ENCODE measurements around the gene GAS7.

Gene GAS7

DNA sequence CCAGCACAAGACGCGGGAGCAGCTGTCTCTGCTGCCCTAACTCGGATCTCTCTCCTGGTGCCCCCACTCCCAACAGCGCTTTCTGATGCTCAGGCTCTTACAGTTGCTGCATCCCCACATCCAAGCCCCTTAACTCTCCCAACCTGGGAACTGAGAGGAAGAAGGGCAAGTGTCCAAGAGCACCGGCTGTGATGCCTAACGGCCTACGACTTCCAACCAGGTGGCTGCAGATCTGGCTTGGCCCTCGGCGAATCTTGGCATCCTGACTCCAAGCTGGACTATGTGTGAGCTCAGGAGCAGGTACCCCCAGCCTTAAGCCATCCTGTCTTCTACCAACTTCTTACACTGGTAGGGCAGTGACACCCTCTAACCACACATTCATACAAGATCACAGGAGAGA is 255.1 kb downstream of the GAS7 start:
- no peak overlapping the region for H3K4me3 ChIP-seq (ENCODE audit: low read depth, low read length)
- TF ChIP-seq, protein P1, sequence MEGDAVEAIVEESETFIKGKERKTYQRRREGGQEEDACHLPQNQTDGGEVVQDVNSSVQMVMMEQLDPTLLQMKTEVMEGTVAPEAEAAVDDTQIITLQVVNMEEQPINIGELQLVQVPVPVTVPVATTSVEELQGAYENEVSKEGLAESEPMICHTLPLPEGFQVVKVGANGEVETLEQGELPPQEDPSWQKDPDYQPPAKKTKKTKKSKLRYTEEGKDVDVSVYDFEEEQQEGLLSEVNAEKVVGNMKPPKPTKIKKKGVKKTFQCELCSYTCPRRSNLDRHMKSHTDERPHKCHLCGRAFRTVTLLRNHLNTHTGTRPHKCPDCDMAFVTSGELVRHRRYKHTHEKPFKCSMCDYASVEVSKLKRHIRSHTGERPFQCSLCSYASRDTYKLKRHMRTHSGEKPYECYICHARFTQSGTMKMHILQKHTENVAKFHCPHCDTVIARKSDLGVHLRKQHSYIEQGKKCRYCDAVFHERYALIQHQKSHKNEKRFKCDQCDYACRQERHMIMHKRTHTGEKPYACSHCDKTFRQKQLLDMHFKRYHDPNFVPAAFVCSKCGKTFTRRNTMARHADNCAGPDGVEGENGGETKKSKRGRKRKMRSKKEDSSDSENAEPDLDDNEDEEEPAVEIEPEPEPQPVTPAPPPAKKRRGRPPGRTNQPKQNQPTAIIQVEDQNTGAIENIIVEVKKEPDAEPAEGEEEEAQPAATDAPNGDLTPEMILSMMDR (IDR thresholded peaks at IDR 0.05; ENCODE audit: low read depth, low read length), result no peak

DNA sequence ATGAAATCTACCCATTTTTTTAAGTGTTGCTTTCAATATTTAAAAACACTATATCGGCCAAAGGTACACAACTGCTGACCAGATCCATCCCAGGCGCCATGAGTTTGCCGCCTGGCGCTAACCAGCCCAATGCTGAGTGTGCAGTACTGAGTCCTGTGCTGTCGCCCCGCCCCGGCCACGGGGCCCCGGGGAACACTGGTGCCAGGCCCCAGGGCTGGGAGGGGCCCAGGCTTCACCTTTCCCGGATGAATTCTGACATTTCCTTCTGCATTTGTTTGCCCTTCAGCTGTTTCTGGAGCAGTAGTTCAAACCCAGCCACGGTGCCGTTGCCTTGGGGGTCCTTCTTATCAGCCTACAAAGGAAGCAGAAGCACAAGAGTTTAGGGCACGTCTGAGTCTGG is 255.5 kb downstream of the GAS7 start:
- TF ChIP-seq, protein P1 (IDR thresholded peaks at IDR 0.05; ENCODE audit: low read depth, low read length), result no peak

DNA sequence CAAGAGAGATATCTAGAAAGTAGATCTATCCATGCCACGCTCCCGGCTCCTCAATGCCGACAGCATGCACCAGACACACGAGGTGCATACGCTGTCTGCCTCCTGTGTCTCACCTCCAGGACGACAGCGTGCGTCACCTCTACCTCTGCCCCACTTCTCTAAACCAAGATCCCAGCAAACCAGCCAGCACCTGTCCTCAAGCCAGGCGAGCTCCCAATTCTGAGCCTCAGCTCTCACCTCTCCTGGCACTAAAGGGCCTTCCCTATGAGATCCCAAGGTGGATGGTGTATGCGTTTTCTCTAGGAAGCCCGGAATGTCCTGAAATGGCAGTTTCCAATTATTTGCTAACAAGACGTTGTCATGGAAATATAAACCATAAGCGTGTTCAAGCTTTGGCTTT is 257.1 kb downstream of the GAS7 start:
- H3K4me3 ChIP-seq (ENCODE audit: low read depth, low read length), result no peak overlapping the region
- TF ChIP-seq, protein P1 (IDR thresholded peaks at IDR 0.05; ENCODE audit: low read depth, low read length), result no peak

More for the DNA sequence above, 255.5 kb downstream of the GAS7 start:
- H3K4me3 ChIP-seq (ENCODE audit: low read depth, low read length), result no peak overlapping the region

DNA sequence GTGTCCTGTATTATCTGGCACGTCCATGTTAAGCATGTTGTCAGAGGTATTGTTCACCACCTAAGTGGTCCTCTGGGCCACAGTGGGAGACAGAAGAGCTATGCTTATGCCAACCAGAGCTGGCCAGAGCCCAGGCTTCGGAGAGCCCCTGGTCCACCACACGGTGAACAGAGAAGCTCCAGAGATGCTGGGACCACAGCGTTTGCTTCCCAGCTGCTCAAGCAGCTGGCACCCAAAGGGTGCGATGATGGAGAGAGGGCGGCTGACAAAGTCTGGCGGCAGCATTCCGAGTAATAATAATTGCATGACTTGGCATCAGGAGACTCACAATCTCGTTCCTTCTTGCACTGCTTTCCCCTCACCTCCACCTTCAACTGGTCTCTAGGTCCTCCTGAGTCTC is 257.6 kb downstream of the GAS7 start:
- no peak overlapping the region for H3K4me3 ChIP-seq (ENCODE audit: low read depth, low read length)
- TF ChIP-seq, protein P1 (IDR thresholded peaks at IDR 0.05; ENCODE audit: low read depth, low read length), result no peak

DNA sequence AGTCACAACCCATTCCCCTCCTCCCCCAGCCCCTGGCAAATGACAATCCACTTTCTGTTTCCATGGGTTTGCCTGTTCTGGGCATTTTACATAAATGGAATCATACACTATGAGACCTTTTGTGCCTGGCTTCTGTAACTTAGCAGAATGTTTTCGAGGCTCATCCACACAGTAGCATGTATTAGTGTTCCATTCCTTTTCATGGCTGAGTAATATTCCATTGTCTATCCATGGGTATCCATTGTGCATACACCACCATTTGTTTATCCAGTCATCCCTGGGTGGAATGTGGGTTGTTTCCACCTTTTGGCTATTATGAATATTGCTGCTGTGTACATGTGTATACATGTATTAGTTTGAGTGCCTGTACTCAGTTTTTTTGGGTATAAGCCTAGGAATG is 259.6 kb downstream of the GAS7 start:
- TF ChIP-seq, protein P1 (IDR thresholded peaks at IDR 0.05; ENCODE audit: low read depth, low read length), result no peak
- no peak overlapping the region for H3K4me3 ChIP-seq (ENCODE audit: low read depth, low read length)

DNA sequence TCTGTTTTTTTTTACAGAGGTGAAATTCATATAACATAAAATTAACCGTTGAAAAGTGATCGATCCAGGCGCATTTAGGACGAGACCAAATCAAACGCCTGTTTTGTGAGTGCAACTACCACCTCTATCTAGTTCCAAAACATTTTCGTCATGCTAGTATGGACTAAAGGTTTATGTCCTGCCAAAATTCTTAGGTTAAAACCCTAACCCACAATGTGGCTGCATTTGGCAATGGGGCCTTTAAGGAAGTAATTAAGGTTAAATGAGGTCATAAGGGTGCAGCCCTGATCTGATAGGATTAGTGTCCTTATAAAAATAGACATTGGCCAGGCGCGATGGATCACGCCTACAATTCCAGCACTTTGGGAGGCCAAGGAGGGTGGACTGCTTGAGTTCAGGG is 260.5 kb downstream of the GAS7 start:
- TF ChIP-seq, protein P1 (IDR thresholded peaks at IDR 0.05; ENCODE audit: low read depth, low read length), result no peak
- no peak overlapping the region for H3K4me3 ChIP-seq (ENCODE audit: low read depth, low read length)

DNA sequence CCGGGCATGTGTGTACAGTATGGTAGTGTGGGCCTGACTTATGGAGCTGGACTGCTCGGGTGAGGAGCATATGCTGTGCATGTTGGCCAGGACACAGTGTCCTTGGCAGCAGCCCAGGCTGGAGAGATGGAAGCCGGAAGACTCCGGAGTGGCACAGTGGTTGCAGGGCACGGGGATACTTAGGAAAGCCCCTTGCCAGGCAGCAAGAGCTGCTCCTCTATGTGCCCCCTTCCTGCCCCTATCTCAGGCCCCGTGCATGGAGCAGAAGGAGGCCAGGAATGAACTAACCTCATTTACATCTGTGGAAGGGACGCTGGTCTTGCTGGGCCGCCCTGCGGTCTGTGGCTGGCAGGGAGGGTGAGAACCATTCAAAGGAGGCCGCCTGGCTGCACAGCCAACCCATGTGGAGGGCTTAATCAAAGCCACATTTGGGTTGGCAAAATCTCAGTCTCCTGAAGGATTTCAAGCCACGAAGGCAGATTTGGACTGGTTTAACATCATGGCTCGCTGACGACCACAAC is 261.1 kb downstream of the GAS7 start:
- TF ChIP-seq, protein P1 (IDR thresholded peaks at IDR 0.05; ENCODE audit: low read depth, low read length), result no peak
- H3K4me3 ChIP-seq (ENCODE audit: low read depth, low read length), result no peak overlapping the region
